ENCODE results near the gene IGSF8.

DNA sequence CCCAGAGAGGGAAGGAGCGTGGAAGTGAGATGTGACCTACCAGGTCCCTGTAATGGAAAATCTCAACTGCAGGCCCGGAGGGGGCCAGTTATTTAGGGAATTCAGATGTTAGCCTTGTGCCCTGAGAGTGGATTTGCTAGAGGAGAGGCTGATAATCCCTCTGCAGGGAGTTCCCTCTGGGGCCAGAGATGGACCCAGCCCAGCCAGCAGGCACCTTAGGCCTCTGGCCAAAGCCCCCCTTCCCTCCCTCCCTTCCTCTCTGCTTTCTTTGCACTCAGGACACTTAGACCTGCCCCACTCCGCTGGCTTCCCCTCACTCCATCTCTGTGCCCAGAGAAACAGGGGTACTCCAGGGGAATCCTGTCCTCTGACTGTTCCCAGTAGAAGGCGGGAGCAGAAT is 15.7 kb upstream of the IGSF8 start:
- no peak for TF ChIP-seq POLR2AphosphoS5 (IDR thresholded peaks at IDR 0.05; ENCODE audit: low read depth, low read length)
- no peak for TF ChIP-seq TCF7L2 (IDR thresholded peaks at IDR 0.05; ENCODE audit: borderline replicate concordance, extremely low read depth, insufficient read depth, insufficient read length)
- TF ChIP-seq, protein P1, sequence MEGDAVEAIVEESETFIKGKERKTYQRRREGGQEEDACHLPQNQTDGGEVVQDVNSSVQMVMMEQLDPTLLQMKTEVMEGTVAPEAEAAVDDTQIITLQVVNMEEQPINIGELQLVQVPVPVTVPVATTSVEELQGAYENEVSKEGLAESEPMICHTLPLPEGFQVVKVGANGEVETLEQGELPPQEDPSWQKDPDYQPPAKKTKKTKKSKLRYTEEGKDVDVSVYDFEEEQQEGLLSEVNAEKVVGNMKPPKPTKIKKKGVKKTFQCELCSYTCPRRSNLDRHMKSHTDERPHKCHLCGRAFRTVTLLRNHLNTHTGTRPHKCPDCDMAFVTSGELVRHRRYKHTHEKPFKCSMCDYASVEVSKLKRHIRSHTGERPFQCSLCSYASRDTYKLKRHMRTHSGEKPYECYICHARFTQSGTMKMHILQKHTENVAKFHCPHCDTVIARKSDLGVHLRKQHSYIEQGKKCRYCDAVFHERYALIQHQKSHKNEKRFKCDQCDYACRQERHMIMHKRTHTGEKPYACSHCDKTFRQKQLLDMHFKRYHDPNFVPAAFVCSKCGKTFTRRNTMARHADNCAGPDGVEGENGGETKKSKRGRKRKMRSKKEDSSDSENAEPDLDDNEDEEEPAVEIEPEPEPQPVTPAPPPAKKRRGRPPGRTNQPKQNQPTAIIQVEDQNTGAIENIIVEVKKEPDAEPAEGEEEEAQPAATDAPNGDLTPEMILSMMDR (IDR thresholded peaks at IDR 0.05 in 2 of 3, conservative IDR thresholded peaks at IDR 0.05 in 1 of 3; ENCODE audit: borderline replicate concordance in 1 of 3, insufficient read depth in 1 of 3, low read depth in 2 of 3, low read length in 2 of 3): no peak
- TF ChIP-seq RAD21 (IDR thresholded peaks at IDR 0.05; ENCODE audit: low read depth): no peak
- no peak for TF ChIP-seq ELF1 (IDR thresholded peaks at IDR 0.05; ENCODE audit: borderline replicate concordance, low read depth)
- TF ChIP-seq, protein P2, sequence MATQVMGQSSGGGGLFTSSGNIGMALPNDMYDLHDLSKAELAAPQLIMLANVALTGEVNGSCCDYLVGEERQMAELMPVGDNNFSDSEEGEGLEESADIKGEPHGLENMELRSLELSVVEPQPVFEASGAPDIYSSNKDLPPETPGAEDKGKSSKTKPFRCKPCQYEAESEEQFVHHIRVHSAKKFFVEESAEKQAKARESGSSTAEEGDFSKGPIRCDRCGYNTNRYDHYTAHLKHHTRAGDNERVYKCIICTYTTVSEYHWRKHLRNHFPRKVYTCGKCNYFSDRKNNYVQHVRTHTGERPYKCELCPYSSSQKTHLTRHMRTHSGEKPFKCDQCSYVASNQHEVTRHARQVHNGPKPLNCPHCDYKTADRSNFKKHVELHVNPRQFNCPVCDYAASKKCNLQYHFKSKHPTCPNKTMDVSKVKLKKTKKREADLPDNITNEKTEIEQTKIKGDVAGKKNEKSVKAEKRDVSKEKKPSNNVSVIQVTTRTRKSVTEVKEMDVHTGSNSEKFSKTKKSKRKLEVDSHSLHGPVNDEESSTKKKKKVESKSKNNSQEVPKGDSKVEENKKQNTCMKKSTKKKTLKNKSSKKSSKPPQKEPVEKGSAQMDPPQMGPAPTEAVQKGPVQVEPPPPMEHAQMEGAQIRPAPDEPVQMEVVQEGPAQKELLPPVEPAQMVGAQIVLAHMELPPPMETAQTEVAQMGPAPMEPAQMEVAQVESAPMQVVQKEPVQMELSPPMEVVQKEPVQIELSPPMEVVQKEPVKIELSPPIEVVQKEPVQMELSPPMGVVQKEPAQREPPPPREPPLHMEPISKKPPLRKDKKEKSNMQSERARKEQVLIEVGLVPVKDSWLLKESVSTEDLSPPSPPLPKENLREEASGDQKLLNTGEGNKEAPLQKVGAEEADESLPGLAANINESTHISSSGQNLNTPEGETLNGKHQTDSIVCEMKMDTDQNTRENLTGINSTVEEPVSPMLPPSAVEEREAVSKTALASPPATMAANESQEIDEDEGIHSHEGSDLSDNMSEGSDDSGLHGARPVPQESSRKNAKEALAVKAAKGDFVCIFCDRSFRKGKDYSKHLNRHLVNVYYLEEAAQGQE (IDR thresholded peaks at IDR 0.05; ENCODE audit: low read depth): no peak
